Left forelimb (tissue), 1 donor: Measurements from ENCODE around the gene FAM222A.

ENCODE experiments used
- DNase-seq: peaks from one replicate; pipeline ENCODE4 v3.0.0-alpha.2; 2018; ENCODE audit warnings: low spot score

Gene FAM222A

GRCh38 chr12:109772622-109773321, 59.1 kb downstream of the FAM222A start:
- no peak for DNase-seq

- DNase-seq = no peak
Observed at GRCh38 chr12:109773384-109774011, 59.9 kb downstream of the FAM222A start.

GRCh38 chr12:109775172-109775881, 61.7 kb downstream of the FAM222A start:
- peak; percentile 81 for DNase-seq

GRCh38 chr12:109776624-109777023, 63.0 kb downstream of the FAM222A start:
- DNase-seq = no peak

GRCh38 chr12:109777544-109777943, 63.9 kb downstream of the FAM222A start:
- DNase-seq = no peak

- no peak for DNase-seq
Observed at GRCh38 chr12:109778684-109779083, 65.1 kb downstream of the FAM222A start.

GRCh38 chr12:109779382-109779781, 65.8 kb downstream of the FAM222A start:
- no peak for DNase-seq

GRCh38 chr12:109781668-109782325, 68.2 kb downstream of the FAM222A start:
- DNase-seq = no peak

GRCh38 chr12:109782326-109782703, 68.7 kb downstream of the FAM222A start:
- DNase-seq = no peak

GRCh38 chr12:109783135-109783964, 69.7 kb downstream of the FAM222A start:
- no peak for DNase-seq

- no peak for DNase-seq
Observed at GRCh38 chr12:109783965-109784244, 70.3 kb downstream of the FAM222A start.

- no peak for DNase-seq
Observed at GRCh38 chr12:109785854-109786253, 72.2 kb downstream of the FAM222A start.

GRCh38 chr12:109786799-109787198, 73.2 kb downstream of the FAM222A start:
- DNase-seq = no peak

- no peak for DNase-seq
Observed at GRCh38 chr12:109789526-109790048, 76.0 kb downstream of the FAM222A start.

- DNase-seq = no peak
Observed at GRCh38 chr12:109792992-109793391, 79.4 kb downstream of the FAM222A start.

GRCh38 chr12:109793411-109793810, 79.8 kb downstream of the FAM222A start:
- DNase-seq = no peak

- no peak for DNase-seq
Observed at GRCh38 chr12:109793826-109794501, 80.3 kb downstream of the FAM222A start.

GRCh38 chr12:109795023-109795422, 81.4 kb downstream of the FAM222A start:
- no peak for DNase-seq

GRCh38 chr12:109796057-109796456, 82.4 kb downstream of the FAM222A start:
- no peak for DNase-seq

GRCh38 chr12:109797905-109798669, 84.5 kb downstream of the FAM222A start:
- no peak for DNase-seq
